Activated T-cell treated with anti-CD3 and anti-CD28 coated beads for 24 hours (primary cell): ENCODE data around the gene DUSP15.
A peak's percentile ranks its signal among the peaks of the same experiment; 100 is the strongest.

ENCODE experiments used
- DNase-seq: peaks from one replicate; pipeline ENCODE4 v3.0.0-alpha.2; 2020; ENCODE audit warnings: low read depth

Gene DUSP15

GRCh38 chr20:31894980-31895675 is 24.8 kb upstream of the DUSP15 start:
- DNase-seq: no peak

- DNase-seq: no peak
Measured at GRCh38 chr20:31890646-31891045, 20.3 kb upstream of the DUSP15 start.

DNA sequence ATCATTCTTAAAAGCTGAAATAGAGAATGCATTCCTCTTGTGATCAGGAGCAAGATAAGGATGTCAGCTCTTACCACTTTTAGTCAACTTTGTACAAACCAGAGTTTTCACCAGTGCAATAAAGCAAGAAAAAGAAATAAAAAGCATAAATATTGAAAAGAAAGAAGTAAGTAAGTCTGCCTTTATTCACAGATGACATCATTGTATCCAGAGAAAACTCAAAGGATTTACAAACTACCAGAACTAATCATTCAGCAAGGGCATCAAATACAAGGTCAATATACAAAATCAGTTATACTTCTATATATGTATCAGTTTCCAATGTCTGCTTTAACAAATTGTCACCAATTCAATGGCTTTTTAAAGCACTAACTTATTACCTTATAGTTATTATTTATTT is 13.5 kb upstream of the DUSP15 start:
- DNase-seq: no peak

- no peak for DNase-seq
Measured at GRCh38 chr20:31881945-31882344, 11.6 kb upstream of the DUSP15 start.

DNA sequence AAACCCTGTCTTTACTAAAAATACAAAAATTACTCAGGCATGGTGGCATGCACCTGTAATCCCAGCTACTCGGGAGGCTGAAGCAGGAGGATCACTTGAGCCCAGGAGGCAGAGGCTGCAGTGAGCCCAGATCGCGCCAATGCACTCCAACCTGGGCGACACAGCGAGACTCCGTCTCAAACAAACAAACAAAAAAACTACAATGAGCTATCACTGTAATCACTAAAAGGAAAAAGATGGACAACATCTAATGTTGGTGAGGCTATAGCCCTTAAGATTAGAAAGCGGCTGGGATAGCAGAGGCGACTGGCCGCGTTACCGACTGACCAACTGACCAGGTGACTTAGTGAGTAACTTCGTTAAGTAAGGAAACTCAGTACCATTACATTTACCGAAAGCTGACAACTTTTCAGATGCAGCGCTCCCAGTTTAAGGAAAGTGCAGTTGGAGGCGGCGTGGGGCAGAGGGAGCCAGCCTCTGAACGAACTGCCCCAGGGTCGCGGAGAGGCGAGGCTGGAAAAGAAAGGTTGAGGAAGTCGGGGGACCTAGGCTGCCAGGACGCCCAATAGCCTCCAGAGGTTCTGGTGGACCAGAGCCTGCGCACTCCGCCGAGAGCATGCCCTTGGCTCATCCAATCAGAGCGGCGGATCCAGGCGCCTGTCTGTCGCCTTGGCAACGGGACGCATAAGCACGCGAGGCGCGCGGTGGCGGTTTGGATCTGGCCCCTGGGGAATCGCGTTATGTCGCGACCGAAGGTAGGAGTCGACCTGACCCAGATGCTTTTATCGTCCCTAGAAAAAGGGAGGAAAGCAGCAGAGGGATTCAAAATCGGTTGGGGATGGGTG is 9.0 kb upstream of the DUSP15 start:
- peak; percentile 78 for DNase-seq

DNA sequence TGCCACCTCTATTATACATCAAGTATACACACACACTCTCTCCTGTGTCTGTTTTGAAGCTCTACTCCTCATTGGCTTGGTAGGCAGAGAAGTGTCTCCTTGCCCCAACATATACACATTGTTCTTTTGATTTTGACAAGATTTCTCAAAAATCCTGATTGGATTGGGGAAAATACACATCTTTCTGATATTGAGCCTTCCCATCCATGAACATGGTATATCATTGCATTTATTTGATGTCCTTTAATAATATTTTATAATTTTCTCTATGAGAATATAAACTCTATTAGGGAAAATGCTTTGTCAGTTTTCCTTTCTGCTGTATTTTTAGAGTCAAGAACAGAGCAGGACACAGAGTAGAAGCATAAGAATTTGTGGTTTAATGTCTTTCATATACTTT is 7.4 kb upstream of the DUSP15 start:
- DNase-seq: no peak

- DNase-seq: no peak
Measured at GRCh38 chr20:31875671-31876070, 5.3 kb upstream of the DUSP15 start.

DNA sequence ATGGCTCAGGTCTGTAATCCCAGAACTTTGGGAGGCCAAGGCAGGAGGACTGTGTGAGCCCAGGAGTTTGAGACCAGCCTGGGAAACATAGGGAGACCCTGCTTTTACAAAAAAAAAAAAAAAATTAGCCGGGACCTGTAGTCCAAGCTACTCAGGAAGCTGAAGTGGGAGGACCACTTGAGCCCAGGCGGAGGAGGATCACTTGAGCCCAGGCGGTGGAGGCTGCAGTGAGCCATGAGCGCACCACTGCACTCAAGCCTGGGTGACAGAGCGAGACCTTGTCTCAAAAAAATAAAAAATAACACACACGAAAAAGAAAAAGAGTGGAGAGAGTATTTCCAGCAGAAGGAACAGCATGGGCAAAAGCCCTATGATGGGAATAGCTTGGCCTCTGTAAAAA is 2.1 kb upstream of the DUSP15 start:
- no peak for DNase-seq

- DNase-seq: no peak
Measured at GRCh38 chr20:31871618-31871954, 1.3 kb upstream of the DUSP15 start.

GRCh38 chr20:31870726-31871617 is 645 bp upstream of the DUSP15 start:
- no peak for DNase-seq

DNA sequence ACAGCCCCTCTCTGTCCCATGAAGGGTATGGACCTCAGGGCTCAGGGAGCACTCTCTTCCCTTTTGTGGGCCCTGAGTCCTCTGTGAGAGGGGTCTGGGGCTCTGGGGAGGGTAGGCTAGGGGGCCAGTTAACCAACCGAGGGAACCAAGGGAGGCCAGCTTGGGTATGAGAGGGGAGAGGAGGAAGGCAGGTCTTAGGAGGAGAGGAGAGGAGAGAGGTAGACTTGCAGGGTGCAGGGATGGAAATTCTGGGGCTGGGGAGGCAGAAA is 720 bp downstream of the DUSP15 start:
- DNase-seq: no peak

- DNase-seq: no peak
Measured at GRCh38 chr20:31868853-31869672, 1.3 kb downstream of the DUSP15 start.

GRCh38 chr20:31866221-31866620 is 4.1 kb downstream of the DUSP15 start:
- DNase-seq: no peak

DNA sequence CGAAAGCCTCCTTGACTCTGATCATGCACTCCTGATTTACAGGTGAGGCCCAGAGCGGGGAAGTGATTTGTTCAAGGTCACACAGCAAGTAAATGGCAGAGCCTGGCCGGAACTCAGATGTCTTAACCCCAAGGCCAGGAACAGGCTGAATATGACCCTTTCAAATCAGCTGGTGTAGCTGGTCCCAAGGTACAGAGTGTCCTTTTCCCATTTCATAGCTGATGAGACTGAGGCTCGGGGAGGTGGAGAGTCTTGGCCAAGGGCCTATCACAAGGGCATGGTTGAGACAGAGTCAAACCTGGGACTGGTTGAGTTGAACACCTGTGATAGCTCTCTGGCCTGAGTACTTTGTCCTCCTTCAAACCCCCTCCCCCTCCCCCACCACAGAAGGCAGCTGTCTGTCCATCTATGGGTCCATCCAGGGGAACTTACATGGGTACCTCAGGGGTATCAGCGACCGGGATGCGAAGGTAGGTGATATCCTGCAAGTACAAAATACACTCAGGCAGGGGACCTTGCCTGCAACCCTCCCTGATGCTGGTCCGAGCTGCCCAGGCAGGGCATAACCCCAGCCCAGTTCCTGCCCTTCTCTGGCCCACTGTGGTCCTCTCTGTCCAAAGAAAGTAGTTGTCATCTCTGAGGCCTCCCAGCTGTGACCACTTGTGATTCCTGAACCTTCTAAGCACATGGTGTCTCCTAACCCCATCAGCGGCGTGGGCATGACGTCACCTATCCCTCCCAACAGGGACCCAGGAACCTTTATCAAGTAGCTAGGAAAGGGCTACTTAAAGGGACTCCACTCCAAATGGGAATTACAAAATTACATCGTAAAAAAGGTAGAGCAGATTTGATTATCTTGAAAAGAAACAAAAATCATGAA is 5.6 kb downstream of the DUSP15 start:
- DNase-seq: no peak

DNA sequence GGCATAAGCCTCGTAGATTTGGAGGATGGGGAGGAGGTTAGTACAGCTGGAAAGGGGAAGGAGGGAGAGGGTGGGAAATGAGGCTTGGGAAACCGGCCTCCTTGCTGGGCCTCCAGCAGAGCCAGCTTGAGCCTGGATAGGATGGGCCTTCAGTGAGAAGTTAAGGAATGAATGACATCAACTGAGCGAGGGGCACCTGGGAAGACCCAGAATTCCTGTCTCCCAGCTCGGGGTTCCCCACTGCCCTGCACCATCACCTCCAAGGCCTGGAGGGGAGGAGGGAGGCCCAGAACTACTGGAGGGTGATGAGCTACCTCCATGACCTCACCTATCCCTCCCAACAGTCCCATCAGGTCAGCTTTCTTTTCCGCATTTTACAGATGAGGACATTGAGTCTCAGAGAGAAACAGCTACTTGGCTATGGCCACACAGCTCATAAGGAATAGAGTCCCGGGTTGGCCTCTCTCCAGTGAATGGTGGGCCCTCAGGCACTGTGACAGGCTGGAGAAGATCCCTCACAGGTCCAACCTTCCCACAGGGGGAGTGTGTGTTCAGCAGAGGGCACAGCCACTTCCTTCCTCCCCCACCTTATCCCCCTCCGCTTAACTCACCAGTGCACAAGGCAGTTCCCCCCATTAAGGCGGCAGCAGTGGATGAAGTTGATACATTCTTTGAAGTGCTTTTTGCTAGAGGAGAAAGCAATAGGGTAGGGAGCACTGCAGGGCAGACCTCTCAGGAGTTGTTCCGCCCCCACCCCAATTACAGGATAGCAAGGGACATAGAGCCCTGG is 6.8 kb downstream of the DUSP15 start:
- no peak for DNase-seq

- DNase-seq: no peak
Measured at GRCh38 chr20:31862506-31862905, 7.8 kb downstream of the DUSP15 start.

GRCh38 chr20:31862157-31862470 is 8.2 kb downstream of the DUSP15 start:
- no peak for DNase-seq

DNA sequence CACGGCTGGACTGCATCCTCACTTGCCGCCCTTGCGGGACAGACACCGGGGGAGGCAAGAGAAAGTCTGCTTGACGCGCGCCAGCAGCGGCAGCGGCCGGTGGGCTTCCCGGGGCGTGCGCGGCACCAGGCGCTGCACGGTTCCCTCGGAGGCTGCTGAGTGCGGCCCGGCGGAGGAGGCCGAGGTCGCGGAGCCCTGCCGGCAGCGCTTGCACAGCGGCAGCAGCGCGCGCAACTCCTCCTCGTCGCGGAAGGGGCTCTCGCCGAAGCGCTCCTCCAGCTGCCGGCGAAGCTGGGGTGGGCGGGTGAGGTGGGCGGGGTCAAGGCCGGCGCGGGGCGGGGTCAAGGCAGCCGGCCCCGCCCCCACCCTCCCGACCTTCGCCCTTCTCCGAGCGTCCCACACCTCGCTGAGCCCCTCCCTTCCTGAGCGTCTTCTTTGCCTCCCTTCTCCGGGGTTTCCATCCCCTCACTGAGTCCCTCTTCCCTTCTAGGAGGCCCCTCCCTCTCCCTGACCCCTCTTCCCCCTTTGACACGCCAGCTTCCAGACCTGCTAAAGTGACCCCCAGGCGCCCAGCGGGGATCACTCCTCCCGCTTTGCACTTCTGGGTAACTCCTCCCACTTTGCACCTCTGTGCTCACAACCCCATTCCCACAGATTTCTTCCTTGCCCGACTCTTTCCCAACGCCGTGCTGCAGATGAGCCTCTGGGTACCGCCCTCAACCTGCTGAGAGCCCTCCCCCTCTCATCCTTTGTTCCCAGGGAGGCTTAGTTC is 8.8 kb downstream of the DUSP15 start:
- peak; percentile 52 for DNase-seq

- no peak for DNase-seq
Measured at GRCh38 chr20:31861135-31861384, 9.3 kb downstream of the DUSP15 start.
